HG03575 (cell line): ENCODE measurements around the gene NCF4.

Experiments used
- ATAC-seq: cut with Tn5 transposase; IDR thresholded peaks from one replicate; pipeline ENCODE4 v1.9.1; 2021; ENCODE audit not compliant: unreplicated experiment, insufficient number of reproducible peaks, low FRiP score; ENCODE audit errors: extremely low read depth

Gene NCF4

DNA sequence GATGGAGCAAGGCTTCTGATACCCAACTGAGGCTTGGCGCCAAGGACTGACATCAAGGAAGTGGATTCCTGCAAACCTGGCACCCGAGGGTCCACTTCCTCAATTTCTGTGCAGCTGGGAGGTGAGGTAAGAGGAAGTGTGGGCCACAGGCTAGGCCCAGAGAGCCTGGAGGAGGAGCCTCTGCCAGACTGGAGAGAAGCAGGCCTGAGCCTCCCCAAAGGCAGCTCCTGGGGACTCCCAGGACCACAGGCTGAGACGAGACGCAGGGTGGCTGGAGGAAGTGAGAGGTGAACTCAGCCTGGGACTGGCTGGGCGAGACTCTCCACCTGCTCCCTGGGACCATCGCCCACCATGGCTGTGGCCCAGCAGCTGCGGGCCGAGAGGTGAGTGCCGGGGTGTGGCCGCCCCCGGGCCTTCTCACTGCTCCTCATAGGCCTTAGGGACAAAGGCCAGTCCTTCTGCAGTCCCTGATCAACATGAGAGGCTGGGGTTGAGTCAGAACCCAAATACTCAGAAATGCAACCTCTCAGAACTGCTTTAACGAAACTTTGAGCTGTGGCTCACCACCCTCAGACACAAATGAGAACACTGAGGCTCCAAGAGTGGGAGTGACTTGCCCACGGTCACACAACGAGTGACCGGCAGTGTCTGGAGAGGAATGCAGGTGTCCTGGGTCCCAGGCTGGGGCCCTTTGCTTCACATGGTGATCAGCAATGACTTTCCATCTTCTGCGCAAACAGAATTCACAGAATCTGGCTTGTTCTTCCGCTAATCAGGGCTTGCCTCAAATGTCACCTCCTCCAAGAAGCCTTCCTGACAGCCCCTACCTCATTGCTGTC is at the start of gene NCF4:
Gene NCF4, plus strand, starts transcription at position 186 of the 839 bp plus-strand sequence. Its CDS starts 166 bp downstream, at position 352.
- no peak for ATAC-seq

DNA sequence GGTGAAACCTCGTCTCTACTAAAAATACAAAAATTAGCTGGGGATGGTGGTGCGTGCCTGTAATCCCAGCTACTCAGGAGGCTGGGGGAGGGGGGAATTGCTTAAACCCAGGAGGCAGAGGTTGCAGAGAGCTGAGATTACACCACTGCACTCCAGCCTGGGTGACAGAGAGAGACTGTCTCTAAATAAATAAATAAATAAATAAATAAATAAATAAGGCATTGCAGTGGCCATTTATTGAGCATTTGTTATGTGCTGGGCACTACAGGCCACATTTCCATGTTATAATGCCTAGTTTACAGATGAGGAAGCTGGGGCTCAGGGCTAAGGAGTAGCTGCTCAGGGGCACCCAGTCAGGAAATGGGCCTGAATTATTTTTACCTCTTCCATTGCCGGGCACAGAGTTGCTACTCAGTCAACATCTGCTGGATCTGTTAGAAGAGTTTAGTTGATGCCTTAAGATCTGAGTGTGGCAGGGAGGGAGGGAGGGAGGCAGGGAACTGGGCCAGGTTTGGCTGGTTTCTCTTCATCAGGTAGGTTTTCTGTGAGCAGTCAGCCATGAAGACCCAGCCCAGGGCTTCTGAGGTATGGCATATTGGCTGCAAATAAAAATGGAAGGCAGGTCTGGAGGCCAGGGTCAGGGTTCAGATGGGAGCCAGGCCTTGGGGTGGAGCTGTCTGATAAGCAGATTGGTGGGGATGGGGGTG is 49.6 kb upstream of the NCF4 start:
- ATAC-seq, result no peak

DNA sequence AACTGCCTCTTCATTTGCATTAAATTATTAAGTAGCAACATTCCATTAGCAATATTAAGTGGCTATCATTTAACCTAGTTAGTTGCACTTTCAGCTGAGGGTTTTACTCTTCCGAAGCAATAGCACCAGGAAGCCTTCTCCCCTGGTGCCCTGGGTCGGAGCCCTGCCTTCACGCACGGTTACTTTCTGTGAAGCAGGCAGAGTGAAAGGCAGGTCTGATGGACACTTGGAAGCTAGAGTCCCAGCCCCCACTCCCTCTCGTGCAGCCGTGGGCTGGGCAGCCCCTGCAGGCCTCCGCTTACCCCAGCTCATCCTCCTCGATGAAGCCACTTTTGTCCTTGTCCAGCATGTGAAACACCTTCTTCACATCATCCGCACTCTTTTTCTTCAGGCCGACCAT is 46.0 kb upstream of the NCF4 start:
- no peak for ATAC-seq

- no peak for ATAC-seq
These were observed 45.1 kb upstream of the NCF4 start for GRCh38 chr22:36815558-36816338.

- no peak for ATAC-seq
These were observed 44.5 kb upstream of the NCF4 start for GRCh38 chr22:36816339-36816635.

DNA sequence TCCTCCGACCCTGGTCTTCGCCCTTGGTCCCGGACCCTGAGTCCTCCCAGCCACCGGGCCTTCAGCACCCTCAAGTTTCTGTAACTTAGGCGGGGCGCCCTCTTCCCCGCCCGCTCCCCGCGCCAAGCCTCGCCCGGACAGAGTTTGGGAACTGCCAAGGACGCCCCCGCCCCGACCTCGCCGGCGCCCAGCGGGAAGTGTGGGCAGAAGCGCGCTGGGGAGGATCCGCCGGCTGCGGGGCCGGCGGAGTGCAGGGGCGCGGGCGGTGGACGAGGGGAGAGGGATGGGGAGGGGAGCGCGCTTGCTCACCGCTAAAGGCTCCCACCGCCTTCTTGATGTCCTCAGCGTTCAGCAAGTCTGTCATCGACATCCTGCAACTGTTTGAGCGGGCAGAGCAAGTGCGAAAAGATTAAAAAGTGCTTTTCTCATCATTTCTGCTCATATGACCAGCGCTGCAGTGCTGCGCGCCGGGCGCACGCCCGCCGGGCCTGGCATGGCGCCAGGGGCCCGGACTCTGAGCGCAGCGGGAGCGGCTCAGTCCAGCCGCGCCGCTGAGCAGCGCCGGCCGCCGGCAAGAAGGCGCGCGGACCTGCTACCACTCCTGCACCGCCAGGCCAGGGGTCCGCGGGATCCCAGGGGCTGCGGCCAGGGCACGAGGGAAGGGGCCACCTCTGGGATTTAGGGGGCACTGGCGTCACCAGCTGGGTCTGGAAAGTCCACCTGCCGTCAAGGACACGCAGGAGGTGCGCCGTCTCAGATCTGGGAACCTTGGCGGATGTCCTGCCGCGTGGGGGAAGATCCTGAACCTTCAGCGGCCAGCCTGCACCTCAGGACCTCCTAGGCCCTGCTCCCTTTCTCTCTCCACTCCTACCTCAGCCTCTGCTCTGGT is 43.9 kb upstream of the NCF4 start, which contains the start of gene PVALB:
Gene PVALB, minus strand, starts transcription at position 400 of the 889 bp plus-strand sequence. Its CDS starts 30 bp downstream, at position 370.
- no peak for ATAC-seq

- no peak for ATAC-seq
These were observed 43.3 kb upstream of the NCF4 start for GRCh38 chr22:36817525-36817848.

- ATAC-seq, result no peak
These were observed 42.7 kb upstream of the NCF4 start for GRCh38 chr22:36818010-36818642.

GRCh38 chr22:36819112-36819511 is 41.7 kb upstream of the NCF4 start:
- no peak for ATAC-seq

- ATAC-seq, result no peak
These were observed 38.2 kb upstream of the NCF4 start for GRCh38 chr22:36822581-36822980.

DNA sequence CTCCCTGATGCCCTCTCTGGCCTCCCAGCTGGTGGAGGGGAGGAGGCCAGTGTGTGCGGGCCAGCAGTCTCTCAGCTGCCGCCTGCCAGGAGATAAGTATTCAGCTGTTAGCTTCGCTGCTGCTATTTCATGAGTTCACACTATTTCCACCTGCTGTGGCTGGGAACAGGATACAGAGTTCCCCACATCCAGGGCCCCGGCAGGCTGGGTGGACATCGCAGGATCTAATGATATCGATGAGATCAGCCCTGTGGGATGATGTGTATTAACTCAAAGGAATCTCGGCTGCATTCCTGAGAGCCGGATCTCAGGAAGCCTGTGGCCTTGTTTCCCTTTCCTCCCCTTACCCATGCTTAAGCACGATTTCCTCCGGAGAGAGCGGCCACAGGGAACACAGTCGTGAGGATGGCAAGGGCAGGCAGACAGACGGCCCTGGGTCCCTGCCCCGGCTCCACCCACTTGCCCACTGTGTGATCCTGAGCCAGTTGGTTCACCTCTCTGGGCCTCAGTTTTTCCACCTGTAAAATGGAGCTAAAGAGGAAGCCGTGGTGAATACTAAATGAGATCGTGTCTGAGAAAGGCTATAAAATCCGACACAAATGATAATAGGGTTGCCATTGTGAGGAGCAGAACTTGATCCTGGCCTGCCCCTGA is 37.5 kb upstream of the NCF4 start:
- ATAC-seq, result no peak

GRCh38 chr22:36824655-36825054 is 36.2 kb upstream of the NCF4 start:
- ATAC-seq, result no peak

- ATAC-seq, result no peak
These were observed 34.5 kb upstream of the NCF4 start for GRCh38 chr22:36826262-36826661.

DNA sequence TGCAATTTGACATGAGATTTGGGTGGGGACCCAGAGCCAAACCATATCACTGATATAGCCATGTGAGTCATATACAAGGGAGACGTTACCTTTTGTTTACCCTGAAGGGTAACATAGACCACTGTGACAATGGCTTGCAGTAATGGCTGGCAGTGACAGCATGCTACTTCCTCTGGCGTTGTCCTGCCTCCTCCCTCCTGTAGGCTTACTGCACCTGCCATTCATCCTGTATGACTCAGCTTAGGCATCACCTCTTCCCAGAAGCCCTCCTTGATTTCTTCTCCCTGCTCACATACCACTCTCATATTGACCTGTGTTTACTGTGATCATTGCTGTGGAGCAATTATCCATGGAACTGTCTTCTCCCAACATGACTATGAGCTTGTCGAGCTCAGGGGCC is 32.0 kb upstream of the NCF4 start:
- no peak for ATAC-seq

DNA sequence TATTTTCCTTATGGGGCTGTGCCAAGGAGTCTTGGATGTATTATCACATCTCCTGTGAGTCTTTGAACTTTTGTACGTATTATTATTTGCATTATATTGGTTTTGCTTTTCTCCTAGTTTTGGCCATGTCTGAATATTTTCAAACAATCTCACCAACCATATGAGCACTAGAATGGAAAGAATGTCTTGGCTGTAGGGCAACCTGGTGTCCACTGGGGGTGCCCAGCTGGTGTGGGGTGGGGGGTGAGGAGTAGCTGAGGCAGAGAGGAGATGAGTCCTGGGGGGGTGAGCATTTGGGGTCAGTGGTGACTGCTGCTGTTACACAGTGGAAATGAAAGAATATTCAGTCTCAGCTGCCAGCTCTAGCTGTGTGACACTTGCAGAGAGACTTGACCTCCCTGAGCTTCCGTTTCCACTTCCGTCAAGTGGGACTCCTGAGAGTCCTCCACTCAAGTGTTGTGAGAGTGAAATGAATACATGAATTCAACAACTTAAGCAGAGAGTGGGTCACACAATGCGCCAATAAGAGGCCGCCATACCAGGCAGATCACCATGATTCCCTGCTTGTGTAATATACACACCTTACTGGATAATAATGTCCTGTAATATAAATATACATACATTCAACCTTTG is 31.3 kb upstream of the NCF4 start:
- no peak for ATAC-seq

DNA sequence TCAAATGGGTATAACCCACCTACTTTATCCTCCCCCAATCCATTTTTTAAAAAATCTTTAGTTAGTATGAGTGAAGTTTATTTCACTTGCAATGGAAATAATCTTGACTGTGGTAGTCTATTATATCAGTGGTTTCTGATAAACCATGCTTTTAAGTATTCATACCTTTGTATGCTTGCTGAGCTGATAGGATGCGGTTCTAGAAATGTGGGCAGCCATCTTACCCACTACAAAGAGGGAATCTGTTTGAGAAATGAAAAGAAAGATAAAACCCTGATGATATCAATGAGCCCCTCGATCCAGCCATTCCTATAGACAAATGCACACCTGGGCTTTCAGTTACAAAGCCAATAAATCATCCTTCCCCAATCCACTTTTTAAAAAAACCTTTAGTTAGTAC is 30.2 kb upstream of the NCF4 start:
- no peak for ATAC-seq

- ATAC-seq, result no peak
These were observed 29.6 kb upstream of the NCF4 start for GRCh38 chr22:36831206-36831605.

DNA sequence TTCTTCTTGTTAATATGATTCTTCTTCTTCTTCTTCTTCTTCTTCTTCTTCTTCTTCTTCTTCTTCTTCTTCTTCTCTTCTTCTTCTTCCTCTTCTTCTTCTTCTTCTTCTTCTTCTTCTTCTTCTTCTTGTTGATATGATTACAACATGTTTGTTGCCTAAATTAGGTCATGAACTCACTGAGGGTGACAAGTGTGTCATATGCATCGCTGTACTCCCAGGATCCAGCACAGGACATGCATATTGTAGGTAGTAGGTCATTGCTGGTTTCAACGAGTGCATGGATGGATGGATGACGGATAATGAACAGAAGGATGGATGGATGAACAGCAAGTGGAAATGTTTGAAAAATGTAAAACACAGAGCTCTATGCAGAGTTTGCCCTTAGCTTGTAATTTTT is 29.1 kb upstream of the NCF4 start:
- no peak for ATAC-seq
